22Rv1 (cell line): ENCODE results near the gene DDAH1.

Experiments
- ZFX ChIP-seq: fragments of 450-650 bp; IDR thresholded peaks from 2 replicates; pipeline ENCODE4 v1.6.1; 2017; ENCODE audit warnings: antibody characterized with exemption, borderline replicate concordance
- TF ChIP-seq, protein P1 (sequence below): fragments of 450-650 bp; IDR thresholded peaks from 2 replicates; pipeline ENCODE4 v1.5.1; 2017; ENCODE audit warnings: mild to moderate bottlenecking

DNA sequence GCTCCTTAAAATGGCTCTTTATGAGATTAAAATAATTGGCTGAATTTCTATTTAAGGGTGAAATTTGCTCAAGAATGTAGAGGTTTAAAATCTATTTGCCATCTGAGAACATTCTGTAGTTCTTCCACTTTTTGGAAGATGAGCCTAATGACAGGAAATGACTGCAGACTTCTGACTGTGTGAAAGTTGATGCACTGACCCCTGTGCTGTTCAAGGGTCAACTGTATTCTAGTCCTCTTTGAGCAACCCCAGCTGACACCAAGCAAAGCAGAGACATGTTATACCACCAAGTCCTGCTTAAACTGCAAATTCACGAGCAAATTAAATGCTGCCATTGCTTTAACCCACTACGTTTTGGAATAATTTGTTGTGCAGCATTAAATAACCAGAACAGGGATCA is 26.6 kb downstream of the DDAH1 start:
- TF ChIP-seq, protein P1, sequence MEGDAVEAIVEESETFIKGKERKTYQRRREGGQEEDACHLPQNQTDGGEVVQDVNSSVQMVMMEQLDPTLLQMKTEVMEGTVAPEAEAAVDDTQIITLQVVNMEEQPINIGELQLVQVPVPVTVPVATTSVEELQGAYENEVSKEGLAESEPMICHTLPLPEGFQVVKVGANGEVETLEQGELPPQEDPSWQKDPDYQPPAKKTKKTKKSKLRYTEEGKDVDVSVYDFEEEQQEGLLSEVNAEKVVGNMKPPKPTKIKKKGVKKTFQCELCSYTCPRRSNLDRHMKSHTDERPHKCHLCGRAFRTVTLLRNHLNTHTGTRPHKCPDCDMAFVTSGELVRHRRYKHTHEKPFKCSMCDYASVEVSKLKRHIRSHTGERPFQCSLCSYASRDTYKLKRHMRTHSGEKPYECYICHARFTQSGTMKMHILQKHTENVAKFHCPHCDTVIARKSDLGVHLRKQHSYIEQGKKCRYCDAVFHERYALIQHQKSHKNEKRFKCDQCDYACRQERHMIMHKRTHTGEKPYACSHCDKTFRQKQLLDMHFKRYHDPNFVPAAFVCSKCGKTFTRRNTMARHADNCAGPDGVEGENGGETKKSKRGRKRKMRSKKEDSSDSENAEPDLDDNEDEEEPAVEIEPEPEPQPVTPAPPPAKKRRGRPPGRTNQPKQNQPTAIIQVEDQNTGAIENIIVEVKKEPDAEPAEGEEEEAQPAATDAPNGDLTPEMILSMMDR, result no peak
- no peak for TF ChIP-seq ZFX
